HG03280 (cell line): ENCODE data around the gene PSME4.

Experiments
- ATAC-seq: cut with Tn5 transposase; IDR thresholded peaks from one replicate; pipeline ENCODE4 v1.9.1; 2021; ENCODE audit warnings: mild to moderate bottlenecking, moderate library complexity; ENCODE audit not compliant: unreplicated experiment

PSME4 gene

DNA sequence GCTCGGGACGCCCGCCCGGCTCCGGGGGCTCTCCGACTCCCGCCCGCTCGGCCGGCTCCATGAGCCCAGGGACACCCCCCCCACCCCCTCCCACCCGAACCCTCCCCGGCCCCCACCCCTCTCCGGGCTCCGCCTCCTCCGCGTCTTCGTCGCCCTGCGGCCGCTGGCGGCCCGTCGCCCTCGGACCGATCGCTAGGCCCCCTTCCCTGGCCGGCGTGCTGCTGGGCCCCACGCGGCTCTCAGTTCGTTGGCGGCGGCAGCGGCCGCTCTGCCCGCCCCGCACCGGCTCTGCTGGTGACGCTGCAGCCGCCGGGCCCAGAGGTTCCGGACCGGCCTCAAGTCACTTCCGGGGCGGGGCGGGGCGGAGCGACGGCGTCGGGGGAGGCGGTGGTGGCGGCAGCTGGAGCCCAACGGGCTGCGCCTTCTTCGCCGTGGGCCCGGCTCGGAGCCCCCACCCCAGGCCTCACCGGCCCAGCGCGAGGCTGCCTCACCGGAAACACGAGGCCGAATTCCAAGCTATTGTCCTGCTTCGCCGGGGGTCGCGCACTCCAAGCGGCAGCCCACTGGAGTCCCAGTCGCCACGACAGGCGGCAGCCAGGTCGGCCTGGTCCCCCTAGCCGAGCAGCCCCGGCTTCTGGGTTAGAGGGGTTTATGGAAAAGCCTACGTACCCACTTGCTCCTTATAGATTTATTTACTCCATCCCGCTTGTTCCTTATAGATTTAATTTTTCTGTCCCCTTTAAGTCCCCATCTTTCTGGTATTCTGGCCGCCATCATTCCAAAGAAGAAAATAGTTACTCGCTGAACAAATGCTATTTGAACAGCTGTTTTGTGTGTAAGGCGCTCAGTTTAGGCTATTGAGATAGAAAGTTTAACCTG is at the start of gene PSME4:
Gene PSME4, minus strand, starts transcription at position 270 of the 879 bp plus-strand sequence. Its CDS starts 209 bp downstream, at position 61.
- ATAC-seq, result peak; percentile 92

DNA sequence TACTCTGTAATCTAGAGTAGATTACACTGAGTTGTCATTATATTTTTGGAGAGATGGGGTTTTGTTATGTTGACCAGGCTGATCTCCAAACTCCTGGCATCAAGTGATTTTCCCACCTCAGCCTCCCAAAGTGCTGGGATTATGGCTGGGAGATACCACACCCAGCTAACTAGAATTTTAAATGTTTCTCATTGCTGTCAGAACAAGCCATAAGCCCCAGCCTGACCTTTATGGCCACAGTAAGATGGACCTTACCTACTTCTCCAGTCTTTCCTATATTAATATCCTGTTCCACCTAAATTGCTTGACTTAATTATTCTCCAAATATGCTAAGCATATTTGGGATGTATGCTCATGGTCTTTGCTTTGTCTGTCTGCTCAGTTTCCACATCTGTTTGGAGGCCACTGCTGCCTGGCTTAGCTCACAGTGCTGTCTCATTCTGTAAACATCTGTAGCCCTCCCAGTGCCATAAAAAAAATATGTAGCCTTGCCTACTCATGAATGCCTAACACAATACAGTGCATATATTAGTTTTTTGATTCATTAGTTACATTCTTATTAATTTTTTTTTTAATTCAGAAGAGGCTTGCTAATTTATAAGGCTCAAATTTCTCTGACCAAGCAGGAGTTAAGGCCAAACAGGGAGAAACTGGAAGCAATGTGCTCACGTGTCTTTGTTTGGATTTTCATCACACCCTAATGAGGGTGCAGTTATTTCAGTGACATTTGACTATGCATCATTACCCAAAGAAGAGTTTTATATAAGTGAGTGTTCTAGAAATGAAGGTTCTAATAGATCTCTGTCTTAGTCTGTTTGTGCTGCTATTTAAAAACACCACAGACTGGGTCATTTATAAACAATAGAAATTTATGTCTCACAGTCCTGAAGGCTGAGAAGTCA is 45.3 kb upstream of the PSME4 start:
- no peak for ATAC-seq

- no peak for ATAC-seq
Measured at GRCh38 chr2:54013996-54014395, 43.2 kb upstream of the PSME4 start.

DNA sequence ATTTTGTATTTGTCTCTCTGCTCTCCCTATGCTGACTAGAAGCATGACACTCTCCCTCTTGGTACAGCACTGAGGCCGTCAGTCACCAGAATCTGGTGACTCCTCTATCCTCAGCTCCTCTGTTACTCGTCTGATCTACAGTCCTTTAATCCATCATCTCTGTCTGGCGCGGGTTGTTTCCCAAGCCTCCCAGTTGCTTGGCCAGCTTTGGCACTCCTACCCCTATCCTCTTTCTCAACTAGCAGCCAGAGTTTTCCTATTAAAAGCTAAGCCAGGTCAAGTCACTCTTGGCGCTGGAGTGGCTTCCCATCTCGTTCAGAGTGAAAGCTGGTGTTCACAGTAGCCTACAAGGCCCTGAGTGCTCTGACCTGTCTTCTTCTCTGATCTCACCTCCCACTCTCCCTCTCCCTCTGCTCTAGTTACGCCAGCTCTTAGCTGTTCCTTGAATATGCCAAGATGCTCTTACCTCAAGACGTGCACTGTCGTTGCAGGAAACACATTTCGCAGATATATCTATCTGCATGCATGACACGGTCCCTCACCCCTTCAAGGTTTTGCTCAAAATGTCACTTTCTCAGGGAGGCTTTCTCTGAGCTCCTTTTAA is 41.8 kb upstream of the PSME4 start:
- no peak for ATAC-seq

DNA sequence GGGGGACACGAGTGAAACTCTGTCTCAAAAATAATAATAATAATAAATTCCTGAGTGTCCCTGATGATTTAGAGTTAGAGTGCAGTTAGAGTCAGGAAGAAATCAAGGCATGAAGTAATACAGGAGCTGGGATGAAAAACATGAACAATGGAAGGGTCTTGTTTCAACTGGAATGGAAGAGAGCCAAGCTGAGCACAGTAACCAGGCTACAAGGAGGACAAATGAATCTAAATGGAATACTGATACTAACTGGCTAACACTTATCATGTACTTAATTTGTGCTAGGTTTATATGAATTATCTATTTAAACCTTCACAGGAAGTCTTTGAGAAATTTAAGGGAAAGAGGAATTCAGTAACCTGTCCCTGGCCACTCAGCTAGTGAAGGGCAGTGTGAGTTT is 38.8 kb upstream of the PSME4 start:
- ATAC-seq, result no peak

GRCh38 chr2:54008439-54008838 is 37.6 kb upstream of the PSME4 start:
- ATAC-seq, result no peak

- no peak for ATAC-seq
Measured at GRCh38 chr2:54000524-54000923, 29.7 kb upstream of the PSME4 start.

- ATAC-seq, result no peak
Measured at GRCh38 chr2:54000122-54000521, 29.3 kb upstream of the PSME4 start.

DNA sequence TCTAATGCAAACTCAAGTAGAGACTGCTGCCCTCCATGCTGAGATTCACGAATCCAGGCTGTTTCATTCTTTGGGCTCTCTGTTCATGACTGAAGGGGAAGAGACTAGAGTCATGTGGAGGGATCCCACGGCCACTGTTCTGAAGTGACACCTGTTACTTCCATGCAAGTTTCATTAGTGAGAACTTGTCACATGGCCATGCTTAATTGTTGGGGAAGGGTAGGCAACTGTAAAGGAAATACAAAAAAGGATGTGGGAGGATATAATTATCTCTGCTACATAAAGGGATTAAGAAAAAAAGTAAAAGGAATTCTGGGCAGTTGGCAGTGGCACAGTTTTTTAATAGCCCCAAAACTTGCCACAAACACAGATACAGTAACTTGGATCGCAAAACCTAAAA is 28.0 kb upstream of the PSME4 start:
- ATAC-seq, result no peak

DNA sequence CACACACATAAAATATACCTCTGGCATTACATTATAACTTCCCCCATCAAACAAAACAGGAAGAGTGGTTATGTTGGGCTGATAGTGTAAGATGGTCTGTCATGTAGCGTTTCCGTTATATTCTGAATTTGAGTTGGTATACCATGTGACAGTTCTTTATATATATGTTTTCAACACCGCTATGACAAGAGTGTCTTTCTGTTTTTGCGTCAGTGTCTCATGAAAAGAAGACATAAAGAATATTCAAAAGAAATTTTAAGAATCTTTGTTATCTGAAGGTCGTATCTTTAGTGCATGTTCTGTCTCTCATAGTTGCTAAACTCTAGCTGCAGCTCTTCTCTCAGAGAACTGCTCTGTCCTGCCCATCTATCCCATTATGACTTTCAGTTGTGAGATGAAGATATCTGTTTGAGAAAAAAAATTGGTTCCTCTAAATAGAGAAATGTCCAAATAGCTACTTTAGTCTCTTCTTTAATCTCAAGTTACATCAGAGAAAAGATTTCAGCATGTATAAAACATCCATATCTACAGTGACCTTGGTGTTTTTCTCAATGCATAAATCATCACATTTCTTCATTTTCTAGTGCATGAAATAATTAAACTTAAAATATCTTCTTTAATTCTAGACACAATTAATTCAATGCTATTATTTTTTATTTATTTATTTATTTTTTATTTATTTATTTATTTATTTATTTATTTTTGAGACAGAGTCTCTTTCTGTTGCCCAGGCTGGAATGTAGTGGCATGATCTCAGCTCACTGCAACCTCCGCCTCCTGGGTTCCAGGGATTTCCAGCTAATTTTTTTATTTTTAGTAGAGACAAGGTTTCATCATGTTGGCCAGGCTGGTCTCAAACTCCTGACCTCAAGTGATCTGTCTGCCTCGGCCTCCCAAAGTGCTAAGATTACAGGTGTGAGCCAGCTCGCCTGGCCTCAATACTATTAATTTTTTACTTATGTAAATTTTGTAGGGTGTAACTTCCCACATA is 24.3 kb upstream of the PSME4 start:
- ATAC-seq, result peak; percentile 72

DNA sequence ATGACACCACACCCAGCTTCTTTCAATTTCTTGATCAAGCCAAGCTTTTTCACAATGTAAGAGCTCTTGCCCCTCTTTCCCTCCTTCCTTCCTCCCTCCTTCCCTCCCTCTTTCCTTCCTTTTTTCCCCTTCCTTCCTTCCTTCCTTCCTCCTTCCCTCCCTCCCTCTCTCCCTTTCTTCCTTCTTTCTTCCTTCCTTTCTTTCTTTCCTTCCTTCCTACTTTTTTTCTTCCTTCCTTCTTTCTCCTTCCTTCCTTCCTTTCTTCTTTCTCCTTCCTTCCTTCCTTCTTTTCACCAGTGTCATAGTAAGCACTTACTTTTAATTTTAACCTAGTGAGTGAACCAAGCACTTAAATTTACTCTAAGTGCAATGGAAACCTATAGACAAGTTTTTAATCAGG is 21.2 kb upstream of the PSME4 start:
- ATAC-seq, result no peak

DNA sequence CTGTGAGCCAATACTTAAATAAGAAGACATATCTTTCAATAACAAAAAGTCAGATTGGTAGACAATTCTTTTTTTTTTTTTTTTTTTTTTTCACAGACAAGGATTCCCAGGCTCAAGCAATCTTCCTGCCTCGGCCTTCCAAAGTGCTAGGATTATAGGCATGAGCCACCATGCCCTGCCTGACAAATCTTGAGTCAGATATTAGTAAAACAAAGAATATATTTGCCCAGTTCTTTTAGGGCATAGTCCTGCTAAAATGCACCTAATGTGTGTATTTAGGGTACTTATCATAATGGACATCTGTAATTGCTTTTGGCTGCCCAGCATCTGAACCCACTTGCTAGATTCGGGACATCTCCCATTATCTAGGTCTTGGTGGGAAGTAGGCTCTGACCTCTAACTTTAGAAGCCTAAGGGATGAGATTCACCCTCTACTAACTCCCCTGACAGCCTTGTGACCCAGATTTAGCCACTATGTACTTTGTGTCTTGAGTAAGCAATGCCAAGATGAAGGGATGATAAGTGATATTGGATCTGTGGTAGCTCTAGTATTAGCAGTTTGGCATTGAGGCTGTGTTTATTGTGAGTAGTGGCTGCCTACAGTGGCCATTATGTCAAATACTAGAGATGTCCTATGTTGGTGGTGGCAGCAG is 18.5 kb upstream of the PSME4 start:
- ATAC-seq, result no peak

DNA sequence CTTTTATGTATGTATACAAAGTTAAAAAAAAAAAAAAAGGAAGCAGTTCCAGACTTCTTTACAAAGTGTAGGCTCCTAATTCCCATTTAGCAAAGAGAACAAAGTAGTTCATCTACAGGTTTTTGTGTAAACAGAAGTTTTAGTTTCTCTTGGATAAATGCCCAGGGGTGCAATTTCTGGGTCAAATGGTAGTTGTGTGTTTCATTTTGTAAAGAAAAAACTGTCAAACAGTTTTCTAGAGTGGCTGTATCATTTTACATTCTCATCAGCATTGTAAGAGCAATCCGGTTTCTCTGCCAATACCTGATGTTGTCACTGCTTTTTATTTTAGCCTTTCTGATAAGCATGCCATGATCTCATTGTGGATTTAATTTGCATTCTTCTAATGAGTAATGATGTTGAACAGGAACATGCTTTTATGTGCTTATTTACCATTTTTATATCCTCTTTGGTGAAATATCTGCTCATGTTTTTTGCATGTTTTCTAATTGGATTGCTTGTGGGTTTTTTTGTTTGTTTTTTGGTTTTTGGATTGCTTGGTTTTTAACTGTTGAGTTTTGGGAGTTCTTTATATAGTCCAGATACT is 16.6 kb upstream of the PSME4 start:
- peak; percentile 49 for ATAC-seq

DNA sequence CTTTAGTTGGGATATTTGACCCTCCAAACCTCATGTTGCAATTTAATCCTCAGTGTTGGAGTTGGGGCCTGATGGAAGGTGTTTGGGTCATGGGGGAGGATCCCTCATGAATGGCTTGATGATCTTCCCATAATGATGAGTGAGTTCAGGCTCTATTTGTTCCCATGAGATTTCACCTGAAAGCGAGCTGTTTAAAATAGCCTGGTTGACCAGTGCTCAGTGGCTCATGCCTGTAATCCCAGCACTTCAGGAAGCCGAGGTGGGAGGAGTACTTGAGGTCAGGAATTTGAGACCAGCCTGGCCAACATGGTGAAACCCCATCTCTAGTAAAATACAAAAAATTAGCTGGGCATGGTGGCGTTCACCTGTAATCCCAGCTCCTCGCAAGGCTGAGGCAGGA is 14.9 kb upstream of the PSME4 start:
- ATAC-seq, result no peak

DNA sequence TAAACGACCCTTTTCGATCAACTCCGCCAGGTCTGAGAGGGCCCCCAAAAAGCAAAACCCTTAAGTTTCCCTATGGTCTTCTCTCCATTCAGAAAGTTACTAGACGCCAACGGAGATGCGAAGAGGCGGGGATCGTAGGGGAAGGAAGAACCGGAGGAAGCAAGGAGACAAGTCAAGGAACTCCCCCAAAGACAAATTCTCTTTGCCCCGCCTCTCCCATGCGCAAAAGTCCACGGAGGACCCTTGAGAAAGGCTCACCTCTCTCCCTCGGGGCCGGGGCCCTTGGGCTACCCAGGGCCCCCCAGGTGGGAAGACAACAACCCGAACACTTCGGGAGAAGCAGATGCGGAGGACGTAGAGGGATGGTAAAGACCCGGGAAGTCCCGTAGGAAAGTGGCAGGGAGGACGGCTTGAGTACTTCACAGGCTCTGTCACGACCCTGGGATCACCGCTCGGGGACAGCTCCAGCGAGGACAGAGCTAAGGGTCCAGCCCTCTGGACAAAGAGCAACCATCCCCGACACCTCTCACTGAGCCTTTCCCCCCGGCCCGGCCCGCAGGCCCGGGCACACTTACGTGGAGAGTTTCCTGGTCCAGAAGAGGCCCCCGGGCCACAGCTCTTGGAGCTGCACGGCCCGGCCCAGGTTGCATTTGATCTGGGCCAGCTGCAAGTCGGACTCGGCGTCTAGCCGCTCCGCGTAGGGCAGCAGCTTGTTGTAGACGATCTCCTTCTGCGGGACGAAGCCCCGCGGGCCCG is 647 bp downstream of the PSME4 start:
- peak; percentile 27 for ATAC-seq

DNA sequence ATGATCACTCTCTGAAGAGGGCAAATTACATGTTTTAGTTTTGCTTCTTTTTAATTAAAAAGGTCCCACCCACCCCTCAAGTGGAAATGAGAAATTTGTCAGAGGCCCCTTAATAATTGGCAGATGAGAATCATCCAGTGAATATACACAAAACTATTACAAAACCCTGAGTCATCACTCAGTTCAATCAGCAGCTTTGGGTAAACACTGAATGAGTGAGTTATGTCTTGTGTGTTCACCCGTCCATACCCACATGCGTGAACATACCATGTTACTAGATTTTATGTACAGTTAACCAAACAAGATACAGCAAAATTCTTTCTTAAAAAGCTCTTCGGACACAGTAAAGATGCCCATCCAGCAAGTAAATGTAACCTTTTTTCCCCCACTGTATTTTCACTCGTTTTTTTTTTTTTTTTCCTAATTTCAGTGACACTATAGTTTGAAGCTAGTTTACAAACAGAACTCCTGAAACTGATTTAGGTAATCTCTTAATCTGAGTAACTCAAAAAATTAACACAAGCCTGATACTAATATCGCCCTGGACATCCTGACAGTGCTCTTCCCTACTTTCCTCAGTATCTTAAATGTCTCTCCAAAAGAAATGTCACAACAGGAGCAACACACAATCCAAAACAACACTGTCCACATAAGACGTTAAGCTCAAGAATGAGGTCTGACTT is 1.4 kb downstream of the PSME4 start:
- no peak for ATAC-seq

GRCh38 chr2:53964987-53965687 is 5.7 kb downstream of the PSME4 start:
- ATAC-seq, result no peak
